Naive thymus-derived CD4-positive, alpha-beta T cell (primary cell): ENCODE measurements around the gene WWTR1. TPM values are rescaled to one million over a fixed set of nuclear protein-coding genes. Genes with fewer than 3 reads are reported as not detected.

Experiments
- ATAC-seq: fragments of 150-1000 bp; cut with Tn5 transposase; 2 replicates; pipeline ENCODE4 v1.10.0; 2021; ENCODE audit warnings: mild to moderate bottlenecking, moderate library complexity
- CTCF ChIA-PET: fragments of 350-600 bp; sonication (Branson Sonifier 250); formaldehyde crosslinking; loops from one replicate; lab custom pipeline; 2021; ENCODE audit warnings: antibody characterized with exemption; lab: Charles Lee
- POLR2A ChIA-PET: fragments of 350-600 bp; sonication (Branson Sonifier 250); formaldehyde crosslinking; loops from one replicate; lab custom pipeline; 2021; ENCODE audit warnings: antibody characterized with exemption, inconsistent platforms; lab: Charles Lee
- DNase-seq, 9 donors: peaks; one replicate each; pipeline versions ENCODE4 v3.0.0 to v3.0.0-alpha.2; 2020 to 2022; ENCODE audit warnings: mixed read lengths in 1 of 9
- H3K27ac ChIP-seq: one replicate; pipeline ENCODE4 v1.7.0; 2013; ENCODE audit warnings: mild to moderate bottlenecking, low read depth, low read length, moderate library complexity
- H3K27me3 ChIP-seq, 2 donors: one replicate each; pipeline ENCODE4 v1.7.0; 2013; ENCODE audit warnings: low read length in 2 of 2, mild to moderate bottlenecking in 2 of 2, moderate library complexity in 2 of 2; ENCODE audit not compliant: control insufficient read depth in 2 of 2, insufficient read depth in 2 of 2
- H3K36me3 ChIP-seq, 3 experiments: 1 replicate in 2 of 3; 2 replicates in 1 of 3; pipeline ENCODE4 v1.7.0; 2013; ENCODE audit warnings: low read length in 3 of 3, mild to moderate bottlenecking in 3 of 3, moderate library complexity in 1 of 3; ENCODE audit not compliant: insufficient read depth in 3 of 3, control insufficient read depth in 2 of 3
- H3K4me1 ChIP-seq, 2 donors: one replicate each; pipeline ENCODE4 v1.7.0; 2013; ENCODE audit warnings: low read length in 2 of 2, mild to moderate bottlenecking in 2 of 2, moderate library complexity in 1 of 2; ENCODE audit not compliant: control insufficient read depth in 2 of 2, insufficient read depth in 2 of 2
- H3K4me3 ChIP-seq: 2 replicates; pipeline ENCODE4 v1.7.0; 2013; ENCODE audit warnings: mild to moderate bottlenecking, low read length
- H3K9me3 ChIP-seq, 3 experiments: 1 replicate in 2 of 3; 2 replicates in 1 of 3; pipeline ENCODE4 v1.7.0; 2013; ENCODE audit warnings: low read length in 3 of 3; ENCODE audit not compliant: control insufficient read depth in 2 of 3
- H3K27ac Mint-ChIP-seq, 9 donors: one replicate each; pipeline ENCODE4 v1.8.0; 2020 to 2022; ENCODE audit warnings: mixed read lengths in 9 of 9, mild to moderate bottlenecking in 8 of 9, moderate library complexity in 5 of 9, inconsistent platforms in 2 of 9
- H3K27me3 Mint-ChIP-seq, 5 donors: one replicate each; pipeline ENCODE4 v1.8.0; 2021 to 2022; ENCODE audit warnings: mixed read lengths in 5 of 5, mild to moderate bottlenecking in 1 of 5
- H3K36me3 Mint-ChIP-seq, 5 donors: one replicate each; pipeline ENCODE4 v1.8.0; 2020 to 2022; ENCODE audit warnings: mixed read lengths in 5 of 5, mild to moderate bottlenecking in 3 of 5, inconsistent platforms in 1 of 5
- H3K4me1 Mint-ChIP-seq, 7 donors: one replicate each; pipeline ENCODE4 v1.8.0; 2020 to 2022; ENCODE audit warnings: mixed read lengths in 7 of 7, mild to moderate bottlenecking in 3 of 7, inconsistent platforms in 1 of 7
- H3K4me3 Mint-ChIP-seq, 10 donors: one replicate each; pipeline ENCODE4 v1.8.0; 2020 to 2022; ENCODE audit warnings: mild to moderate bottlenecking in 10 of 10, mixed read lengths in 10 of 10, moderate library complexity in 6 of 10, inconsistent platforms in 2 of 10
- H3K9me3 Mint-ChIP-seq, 11 donors: one replicate each; pipeline ENCODE4 v1.8.0; 2020 to 2022; ENCODE audit warnings: mixed read lengths in 11 of 11, mild to moderate bottlenecking in 4 of 11, inconsistent platforms in 1 of 11, moderate library complexity in 1 of 11
- intact Hi-C, 2 donors: fragments of 100-400 bp; cut with micrococcal nuclease; formaldehyde crosslinking; loops; one replicate each; pipeline ENCODE4 v1.15.1; 2023
- polyA plus RNA-seq, 2 donors: library from polyadenylated mRNA; unstranded; fragments of 300-500 nt; fragmentation: Illumina TruSeq; gene quantifications; one replicate each; pipeline ENCODE4 v1.2.3, GENCODE V29; 2021
- total RNA-seq, 6 experiments: library from RNA in 5 of 6; stranded (reverse) in 5 of 6; gene quantifications; 1 replicate in 5 of 6; 2 replicates in 1 of 6; pipeline ENCODE4 v1.2.3 and lab custom pipeline; 2021 to 2026

The WWTR1 gene
- total and polyA plus RNA-seq, 7 experiments from 2014 or later: 0.17 to 0.56 (median 0.31) TPM; not detected in 1

DNA sequence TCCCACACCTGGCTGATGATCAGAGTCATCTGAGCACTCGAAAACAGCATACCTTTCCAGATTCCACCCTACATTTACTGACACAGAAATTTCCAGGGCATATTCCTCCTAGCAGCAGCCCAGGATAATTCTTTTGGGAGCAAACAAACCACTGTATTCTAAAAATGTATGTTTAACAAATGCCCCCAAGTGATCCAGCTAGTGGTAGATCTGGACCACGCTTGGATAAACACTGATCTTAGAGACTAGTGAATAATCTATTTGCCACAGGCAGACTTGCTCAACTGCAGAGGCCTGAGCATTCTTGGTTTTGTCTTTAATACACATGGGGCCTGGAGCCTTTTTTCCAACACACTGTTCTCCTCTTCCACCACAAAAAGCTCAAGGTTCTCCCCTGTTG is 93.7 kb downstream of the WWTR1 start:
- no peak for DNase-seq
- intact Hi-C loops: no loop called here
- Mint-ChIP-seq H3K27me3 (peaks cover 12 to 32% (median 20%) of the 10 kb centered on the region in 5 donors), H3K9me3 (no peaks in the 10 kb centered on the region), H3K4me3 (no peak overlapping the region), H3K27ac (no peak overlapping the region), H3K36me3 (no peaks in the 10 kb centered on the region), H3K4me1 (no peaks in the 10 kb centered on the region)
- ChIA-PET POLR2A (no interaction called here), CTCF (no interaction called here)
- ATAC-seq: no peak
- Histone ChIP-seq H3K4me3 (no peak overlapping the region), H3K36me3 (no peaks in the 10 kb centered on the region), H3K27ac (no peak overlapping the region), H3K27me3 (no peaks in the 10 kb centered on the region), H3K4me1 (no peaks in the 10 kb centered on the region), H3K9me3 (no peaks in the 10 kb centered on the region)

DNA sequence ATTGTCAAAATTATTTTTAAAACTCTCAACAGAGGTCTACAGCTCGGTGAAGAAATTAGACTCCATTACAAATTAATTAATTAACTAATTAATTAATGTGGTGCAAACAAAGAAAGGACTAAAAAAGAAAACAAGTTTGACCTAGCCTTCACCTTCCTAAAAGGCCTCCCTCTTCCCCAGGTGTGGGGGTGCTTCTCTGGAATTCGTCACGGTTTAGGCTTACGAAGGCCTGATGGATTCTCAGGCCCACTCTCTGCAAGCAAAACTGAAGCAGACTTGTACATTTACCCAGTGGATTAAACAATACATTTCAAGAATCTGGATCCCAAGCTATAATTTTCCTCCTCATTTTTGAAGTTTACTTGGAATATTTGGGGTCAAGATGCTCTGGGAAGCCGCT is 94.7 kb downstream of the WWTR1 start:
- Mint-ChIP-seq H3K27ac (no peak overlapping the region), H3K9me3 (no peaks in the 10 kb centered on the region), H3K36me3 (no peaks in the 10 kb centered on the region), H3K4me3 (no peak overlapping the region), H3K27me3 (peaks cover 14 to 41% (median 20%) of the 10 kb centered on the region in 5 donors), H3K4me1 (no peaks in the 10 kb centered on the region)
- Histone ChIP-seq H3K4me3 (no peak overlapping the region), H3K27ac (no peak overlapping the region), H3K27me3 (no peaks in the 10 kb centered on the region), H3K4me1 (no peaks in the 10 kb centered on the region), H3K36me3 (no peaks in the 10 kb centered on the region), H3K9me3 (no peaks in the 10 kb centered on the region)
- DNase-seq (no peak), ATAC-seq (no peak)
- intact Hi-C loops: no loop called here
- ChIA-PET CTCF (no interaction called here), POLR2A (no interaction called here)

- H3K27me3 Mint-ChIP-seq: peaks cover 13 to 40% (median 23%) of the 10 kb centered on the region in 5 donors
- Histone ChIP-seq H3K36me3 (no peaks in the 10 kb centered on the region), H3K9me3 (no peaks in the 10 kb centered on the region), H3K4me3 (no peak overlapping the region), H3K27me3 (no peaks in the 10 kb centered on the region), H3K4me1 (no peaks in the 10 kb centered on the region), H3K27ac (no peak overlapping the region)
- ATAC-seq (no peak), DNase-seq (no peak)
- intact Hi-C loops: no loop called here
- no peaks in the 10 kb centered on the region for H3K4me1 Mint-ChIP-seq
- H3K9me3 Mint-ChIP-seq: no peaks in the 10 kb centered on the region
- H3K36me3 Mint-ChIP-seq: no peaks in the 10 kb centered on the region
- H3K27ac Mint-ChIP-seq: no peak overlapping the region
- ChIA-PET CTCF (no interaction called here), POLR2A (no interaction called here)
- H3K4me3 Mint-ChIP-seq: no peak overlapping the region
These were observed 97.2 kb downstream of the WWTR1 start for GRCh38 chr3:149560617-149561016.

DNA sequence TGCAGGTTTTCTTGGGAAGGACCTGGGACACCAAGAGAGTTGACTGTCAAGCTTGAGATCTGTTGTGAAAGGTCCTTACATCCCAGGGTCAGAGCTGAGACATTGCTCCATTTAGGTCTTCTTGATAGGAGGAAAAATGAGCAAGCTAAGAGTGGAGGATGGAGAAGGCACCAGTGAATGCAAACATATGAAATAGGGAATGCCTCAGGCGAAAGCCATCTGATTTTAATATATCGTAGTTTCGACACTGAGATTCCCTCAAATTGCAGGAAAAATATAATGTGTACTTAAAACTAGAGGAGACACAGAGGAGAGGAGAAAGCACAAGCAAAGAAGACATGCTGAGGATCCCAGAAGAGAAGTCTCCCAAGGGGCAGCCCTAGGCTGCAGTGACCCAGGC is 97.8 kb downstream of the WWTR1 start:
- H3K9me3 Mint-ChIP-seq: no peaks in the 10 kb centered on the region
- H3K36me3 Mint-ChIP-seq: no peaks in the 10 kb centered on the region
- DNase-seq (no peak), ATAC-seq (no peak)
- Histone ChIP-seq H3K4me1 (no peaks in the 10 kb centered on the region), H3K36me3 (no peaks in the 10 kb centered on the region), H3K4me3 (no peak overlapping the region), H3K27me3 (no peaks in the 10 kb centered on the region), H3K9me3 (no peaks in the 10 kb centered on the region), H3K27ac (no peak overlapping the region)
- ChIA-PET CTCF (no interaction called here), POLR2A (no interaction called here)
- H3K4me3 Mint-ChIP-seq: no peak overlapping the region
- intact Hi-C loops: no loop called here
- H3K27me3 Mint-ChIP-seq: peaks cover 15 to 42% (median 24%) of the 10 kb centered on the region in 5 donors
- no peaks in the 10 kb centered on the region for H3K4me1 Mint-ChIP-seq
- H3K27ac Mint-ChIP-seq: no peak overlapping the region

- DNase-seq (no peak), ATAC-seq (no peak)
- H3K27me3 ChIP-seq: no peaks in the 10 kb centered on the region
- no peak overlapping the region for H3K4me3 ChIP-seq
- H3K4me1 ChIP-seq: no peaks in the 10 kb centered on the region
- Mint-ChIP-seq H3K4me3 (no peak overlapping the region), H3K27me3 (peaks cover 12 to 42% (median 27%) of the 10 kb centered on the region in 5 donors), H3K27ac (no peak overlapping the region), H3K36me3 (no peaks in the 10 kb centered on the region), H3K9me3 (no peaks in the 10 kb centered on the region), H3K4me1 (no peaks in the 10 kb centered on the region)
- intact Hi-C loops: no loop called here
- no peaks in the 10 kb centered on the region for H3K36me3 ChIP-seq
- no peaks in the 10 kb centered on the region for H3K9me3 ChIP-seq
- ChIA-PET POLR2A (no interaction called here), CTCF (no interaction called here)
- no peak overlapping the region for H3K27ac ChIP-seq
These were observed 98.3 kb downstream of the WWTR1 start for GRCh38 chr3:149559525-149559924.

DNA sequence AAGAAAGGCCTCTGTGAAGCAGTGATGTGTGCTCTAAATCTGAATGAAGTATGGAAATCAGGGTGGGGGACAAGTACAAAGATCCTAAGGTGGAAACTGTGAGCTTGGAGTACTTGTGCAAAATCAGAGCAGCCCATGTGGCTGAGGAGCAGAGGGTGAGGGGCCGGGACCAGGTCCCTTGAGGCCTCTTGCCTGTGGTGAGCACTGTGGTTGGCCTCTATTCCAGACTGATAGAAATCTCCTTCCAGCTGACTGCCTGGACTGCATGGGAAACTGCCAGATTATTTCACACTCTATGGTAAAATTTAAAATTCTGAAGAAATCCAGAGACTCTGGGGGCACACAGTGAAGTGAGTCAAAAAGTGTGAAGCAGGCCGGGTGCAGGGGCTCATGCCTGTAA is 101.9 kb downstream of the WWTR1 start:
- POLR2A ChIA-PET: no interaction called here
- CTCF ChIA-PET: no interaction called here
- ATAC-seq (no peak), DNase-seq (no peak)
- Mint-ChIP-seq H3K4me1 (no peaks in the 10 kb centered on the region), H3K9me3 (peaks cover 0 to 4% (median 0%) of the 10 kb centered on the region in 11 donors), H3K27ac (no peak overlapping the region), H3K27me3 (peaks cover 12 to 38% (median 25%) of the 10 kb centered on the region in 5 donors), H3K4me3 (no peak overlapping the region), H3K36me3 (no peaks in the 10 kb centered on the region)
- Histone ChIP-seq H3K9me3 (no peaks in the 10 kb centered on the region), H3K4me1 (no peaks in the 10 kb centered on the region), H3K27me3 (no peaks in the 10 kb centered on the region), H3K4me3 (no peak overlapping the region), H3K27ac (no peak overlapping the region), H3K36me3 (no peaks in the 10 kb centered on the region)
- intact Hi-C loops: no loop called here

GRCh38 chr3:149554826-149555225 is 103.0 kb downstream of the WWTR1 start:
- intact Hi-C loops: no loop called here
- CTCF ChIA-PET: no interaction called here
- no peak for ATAC-seq

More at GRCh38 chr3:149554826-149555225, 103.0 kb downstream of the WWTR1 start:
- DNase-seq: no peak
- Histone ChIP-seq H3K4me3 (no peak overlapping the region), H3K27ac (no peak overlapping the region), H3K27me3 (no peaks in the 10 kb centered on the region), H3K36me3 (no peaks in the 10 kb centered on the region), H3K4me1 (no peaks in the 10 kb centered on the region), H3K9me3 (no peaks in the 10 kb centered on the region)
- Mint-ChIP-seq H3K4me1 (no peaks in the 10 kb centered on the region), H3K27me3 (peaks cover 6 to 29% (median 17%) of the 10 kb centered on the region in 5 donors), H3K27ac (no peak overlapping the region), H3K9me3 (peaks cover 0 to 4% (median 0%) of the 10 kb centered on the region in 11 donors), H3K36me3 (no peaks in the 10 kb centered on the region), H3K4me3 (no peak overlapping the region)
- POLR2A ChIA-PET: no interaction called here
